CD4-positive, alpha-beta T cell treated with Interleukin-15 for 4 hours (primary cell): ENCODE measurements around the gene PURB.
"Not testable (repeated sequence)": the region's sequence is repeated elsewhere in the genome, so short reads cannot be mapped to it uniquely, and the experiment has no call there.

Experiments used
- DNase-seq: peaks from one replicate; pipeline ENCODE4 v3.0.0-alpha.2; 2020; ENCODE audit warnings: low spot score

The PURB gene

GRCh38 chr7:44885394-44886317 is at the start of gene PURB:
Gene PURB (minus strand): TSS chr7:44885530. CDS start chr7:44885348, 182 bp downstream.
- peak; percentile 96 for DNase-seq

GRCh38 chr7:44935016-44935415 is 49.7 kb upstream of the PURB start:
- no peak for DNase-seq

GRCh38 chr7:44934510-44934909 is 49.2 kb upstream of the PURB start:
- not testable (repeated sequence) for DNase-seq

GRCh38 chr7:44930921-44931320 is 45.6 kb upstream of the PURB start:
- no peak for DNase-seq

- no peak for DNase-seq
Measured at GRCh38 chr7:44922351-44922694, 37.0 kb upstream of the PURB start.

- peak; percentile 93 for DNase-seq
Measured at GRCh38 chr7:44921607-44922350, 36.4 kb upstream of the PURB start.

GRCh38 chr7:44920119-44920518 is 34.8 kb upstream of the PURB start:
- no peak for DNase-seq

- DNase-seq: no peak
Measured at GRCh38 chr7:44918029-44918428, 32.7 kb upstream of the PURB start.

- no peak for DNase-seq
Measured at GRCh38 chr7:44917465-44917864, 32.1 kb upstream of the PURB start.

GRCh38 chr7:44914992-44915607 is 29.8 kb upstream of the PURB start:
- peak; percentile 79 for DNase-seq

- no peak for DNase-seq
Measured at GRCh38 chr7:44912775-44913347, 27.5 kb upstream of the PURB start.

- DNase-seq: no peak
Measured at GRCh38 chr7:44911911-44912310, 26.6 kb upstream of the PURB start.

GRCh38 chr7:44909596-44910389 is 24.5 kb upstream of the PURB start:
- DNase-seq: no peak

- DNase-seq: no peak
Measured at GRCh38 chr7:44906965-44907364, 21.6 kb upstream of the PURB start.

- DNase-seq: no peak
Measured at GRCh38 chr7:44905002-44905635, 19.8 kb upstream of the PURB start.

GRCh38 chr7:44899443-44899842 is 14.1 kb upstream of the PURB start:
- no peak for DNase-seq

- no peak for DNase-seq
Measured at GRCh38 chr7:44898039-44898438, 12.7 kb upstream of the PURB start.

GRCh38 chr7:44897309-44897708 is 12.0 kb upstream of the PURB start:
- no peak for DNase-seq

- DNase-seq: no peak
Measured at GRCh38 chr7:44894888-44895580, 9.7 kb upstream of the PURB start.

- DNase-seq: no peak
Measured at GRCh38 chr7:44893710-44894234, 8.4 kb upstream of the PURB start.
